ENCODE measurements around the gene LSM10. TPM values are rescaled to one million over a fixed set of nuclear protein-coding genes. Genes with fewer than 3 reads are reported as not detected.
A peak's percentile ranks its signal among the peaks of the same experiment; 100 is the strongest.

LSM10 gene
- total RNA-seq, 1 donor from 2014 or later, result 62.7 TPM

DNA sequence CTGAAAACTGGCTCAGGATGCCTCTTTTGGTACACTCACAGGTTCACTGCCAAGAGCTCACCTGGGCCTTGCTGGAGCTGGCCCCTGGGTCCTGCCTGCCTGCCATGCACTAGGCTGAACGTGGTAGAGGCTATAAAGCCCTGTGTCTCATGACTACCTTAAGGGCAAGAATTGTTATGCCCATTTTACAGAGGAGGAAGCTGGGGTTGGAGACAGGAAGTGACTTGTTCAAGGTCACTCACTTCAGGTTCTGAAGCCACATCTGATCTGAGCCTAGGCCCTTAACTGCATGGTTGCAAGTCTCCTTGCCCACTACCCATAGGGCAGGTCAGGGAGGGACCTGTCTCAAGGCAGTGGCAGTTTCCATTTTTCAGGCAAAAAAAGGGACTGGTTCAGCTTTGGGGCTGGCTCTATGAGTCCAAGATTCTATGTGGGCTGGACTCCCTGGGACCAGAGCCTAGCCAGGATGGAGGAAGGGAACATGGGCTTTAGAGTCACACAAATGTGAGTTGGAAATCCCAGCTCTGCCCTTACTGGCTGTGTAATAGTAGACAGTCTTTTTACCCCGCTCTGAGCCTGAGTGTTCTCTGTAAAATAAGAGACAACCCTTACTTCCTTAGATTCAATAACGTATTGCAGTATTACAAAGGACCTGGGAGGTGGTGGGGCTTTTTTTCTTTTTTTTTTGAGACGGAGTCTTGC is 19.8 kb downstream of the LSM10 start:
- Mint-ChIP-seq H3K36me3 (ENCODE audit: low read depth) (peaks cover 34% of the 10 kb centered on the region), H3K27ac (peak overlapping the region; percentile 84), H3K4me1 (peaks cover 84% of the 10 kb centered on the region), H3K27me3 (no peaks in the 10 kb centered on the region), H3K4me3 (peak overlapping the region; percentile 7), H3K9me3 (no peaks in the 10 kb centered on the region)
- no peak for ATAC-seq (ENCODE audit: low read depth)
- no peak for DNase-seq
- intact Hi-C loops (cut with micrococcal nuclease), result no loop called here
- TF ChIP-seq, protein P1, sequence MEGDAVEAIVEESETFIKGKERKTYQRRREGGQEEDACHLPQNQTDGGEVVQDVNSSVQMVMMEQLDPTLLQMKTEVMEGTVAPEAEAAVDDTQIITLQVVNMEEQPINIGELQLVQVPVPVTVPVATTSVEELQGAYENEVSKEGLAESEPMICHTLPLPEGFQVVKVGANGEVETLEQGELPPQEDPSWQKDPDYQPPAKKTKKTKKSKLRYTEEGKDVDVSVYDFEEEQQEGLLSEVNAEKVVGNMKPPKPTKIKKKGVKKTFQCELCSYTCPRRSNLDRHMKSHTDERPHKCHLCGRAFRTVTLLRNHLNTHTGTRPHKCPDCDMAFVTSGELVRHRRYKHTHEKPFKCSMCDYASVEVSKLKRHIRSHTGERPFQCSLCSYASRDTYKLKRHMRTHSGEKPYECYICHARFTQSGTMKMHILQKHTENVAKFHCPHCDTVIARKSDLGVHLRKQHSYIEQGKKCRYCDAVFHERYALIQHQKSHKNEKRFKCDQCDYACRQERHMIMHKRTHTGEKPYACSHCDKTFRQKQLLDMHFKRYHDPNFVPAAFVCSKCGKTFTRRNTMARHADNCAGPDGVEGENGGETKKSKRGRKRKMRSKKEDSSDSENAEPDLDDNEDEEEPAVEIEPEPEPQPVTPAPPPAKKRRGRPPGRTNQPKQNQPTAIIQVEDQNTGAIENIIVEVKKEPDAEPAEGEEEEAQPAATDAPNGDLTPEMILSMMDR (IDR thresholded peaks at IDR 0.05), result no peak
- CTCF ChIA-PET, result interaction anchor here (1.1 to 1.5 kb wide), 2 partner anchors 91 to 228 kb away, joined by 3 read pairs; no protein-coding TSS in a partner anchor
- POLR2A ChIA-PET, result interaction anchor here (0.8 to 3.1 kb wide), 5 partner anchors 7 to 23 kb away, joined by 3 to 28 read pairs (median 3); partner anchors contain the start of gene LSM10

DNA sequence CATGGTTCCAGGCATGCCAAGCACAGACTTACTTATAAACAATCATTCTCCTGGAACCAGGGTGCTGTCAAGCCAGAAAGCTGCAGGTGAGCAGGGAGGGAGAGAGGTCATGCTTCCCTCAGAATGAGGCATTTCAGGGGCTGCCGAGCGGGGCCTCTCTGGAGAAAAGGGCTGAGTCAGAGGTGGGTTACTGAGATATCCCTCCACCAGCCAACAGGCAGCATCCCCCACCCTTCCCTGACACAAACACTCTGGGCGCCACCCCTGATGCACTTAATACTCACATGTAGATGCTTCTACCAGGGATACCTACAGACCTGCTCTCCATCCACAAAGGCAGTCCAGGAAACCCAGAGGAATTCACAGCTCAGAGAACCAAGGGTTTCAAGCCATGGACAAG is 25.1 kb downstream of the LSM10 start:
- POLR2A ChIA-PET, result interaction anchor here (0.9 to 1.4 kb wide), 2 partner anchors 22 to 24 kb away, joined by 5 to 6 read pairs; no protein-coding TSS in a partner anchor

GRCh38 chr1:36369061-36369861 is 28.4 kb downstream of the LSM10 start:
- Mint-ChIP-seq H3K27me3 (no peaks in the 10 kb centered on the region), H3K4me1 (peaks cover 84% of the 10 kb centered on the region), H3K36me3 (ENCODE audit: low read depth) (peaks cover 27% of the 10 kb centered on the region), H3K9me3 (no peaks in the 10 kb centered on the region), H3K27ac (peak overlapping the region; percentile 93), H3K4me3 (peak overlapping the region; percentile 28)
- TF ChIP-seq, protein P1 (IDR thresholded peaks at IDR 0.05), result no peak
- peak; percentile 77 for DNase-seq
- POLR2A ChIA-PET, result interaction anchor here (0.8 to 4.0 kb wide), 7 partner anchors 8 to 63 kb away, joined by 3 to 34 read pairs (median 6); partner anchors contain the start of genes LSM10 and SH3D21
- ATAC-seq (ENCODE audit: low read depth), result peak; percentile 64
- intact Hi-C loops (cut with micrococcal nuclease), result loop anchor here (1.0 to 2.0 kb wide), 7 partner anchors 17 to 270 kb away; partner anchors contain the start of genes SH3D21 and TRAPPC3
- CTCF ChIA-PET, result interaction anchor here (0.7 to 3.7 kb wide), 16 partner anchors 9 to 84 kb away, joined by 3 to 29 read pairs (median 4); partner anchors contain the start of gene EVA1B

More for the DNA sequence above, 25.1 kb downstream of the LSM10 start:
- intact Hi-C loops (cut with micrococcal nuclease), result no loop called here
- Mint-ChIP-seq H3K36me3 (ENCODE audit: low read depth) (peaks cover 16% of the 10 kb centered on the region), H3K27ac (peak overlapping the region; percentile 93), H3K4me3 (no peak overlapping the region), H3K9me3 (no peaks in the 10 kb centered on the region), H3K4me1 (peaks cover 87% of the 10 kb centered on the region), H3K27me3 (no peaks in the 10 kb centered on the region)
- ATAC-seq (ENCODE audit: low read depth), result no peak
- TF ChIP-seq, protein P1 (IDR thresholded peaks at IDR 0.05), result no peak
- CTCF ChIA-PET, result interaction anchor here (1.4 to 1.7 kb wide), 2 partner anchors 40 to 148 kb away, joined by 3 to 4 read pairs; partner anchors contain the start of gene THRAP3
- no peak for DNase-seq

DNA sequence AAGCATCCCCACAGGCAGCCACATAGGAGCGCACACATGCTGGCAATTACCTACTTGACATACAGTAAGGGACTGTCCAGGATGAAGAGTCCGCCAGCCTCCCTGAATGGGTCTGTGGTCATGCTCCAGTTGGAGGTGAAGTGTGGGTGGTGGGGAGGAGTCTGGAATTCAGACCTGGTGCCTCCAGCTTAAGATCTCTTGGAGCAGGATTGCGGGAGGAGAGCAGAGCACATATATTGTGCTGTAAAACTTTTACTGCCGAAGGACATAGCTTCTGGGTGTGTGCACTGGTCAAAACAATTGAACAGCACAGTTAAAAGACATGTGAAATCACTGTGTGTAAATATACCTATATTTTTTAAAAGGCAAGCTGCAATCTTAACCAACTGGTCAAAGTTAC is 29.9 kb downstream of the LSM10 start:
- intact Hi-C loops (cut with micrococcal nuclease), result loop anchor here (2.0 kb wide), 1 partner anchor 61 kb away; the partner anchor contains the start of gene SH3D21
- ChIA-PET CTCF (interaction anchor here (0.7 to 3.7 kb wide), 10 partner anchors 8 to 88 kb away, joined by 3 to 29 read pairs (median 8); no protein-coding TSS in a partner anchor), POLR2A (interaction anchor here (1.8 to 4.0 kb wide), 3 partner anchors 19 to 30 kb away, joined by 6 to 34 read pairs (median 6); partner anchors contain the start of gene LSM10)
- Mint-ChIP-seq H3K4me1 (peaks cover 69% of the 10 kb centered on the region), H3K27me3 (no peaks in the 10 kb centered on the region), H3K27ac (no peak overlapping the region), H3K9me3 (no peaks in the 10 kb centered on the region), H3K36me3 (ENCODE audit: low read depth) (peaks cover 32% of the 10 kb centered on the region), H3K4me3 (no peak overlapping the region)
- TF ChIP-seq, protein P1 (IDR thresholded peaks at IDR 0.05), result no peak
- DNase-seq (no peak), ATAC-seq (ENCODE audit: low read depth) (no peak)

Measured in activated B cell treated with CpG ODN at 0.5 μM for 24 hours (primary cell).